T-helper 2 cell treated with Interferon-gamma antibody and Interleukin-4, amounts not matched to agents 100 ng/mL and 5 ng/mL, for 36 hours (primary cell): Measurements from ENCODE around the gene RBM6. TPM values are rescaled to one million over a fixed set of nuclear protein-coding genes. Genes with fewer than 3 reads are reported as not detected.
"Not testable (repeated sequence)": the region's sequence is repeated elsewhere in the genome, so short reads cannot be mapped to it uniquely, and the experiment has no call there.

Experiments used
- intact Hi-C: fragments of 100-400 bp; cut with micrococcal nuclease; formaldehyde crosslinking; loops from one replicate; pipeline ENCODE4 v1.15.1; 2023
- total RNA-seq: library from RNA; stranded (reverse); gene quantifications from 2 replicates; pipeline ENCODE4 v1.2.3, GENCODE V29; 2022

RBM6 gene
- total RNA-seq, 1 donor from 2014 or later, result 109 TPM

- intact Hi-C loops, result not testable (repeated sequence)
Measured at GRCh38 chr3:50084951-50085350, 145.0 kb downstream of the RBM6 start.

GRCh38 chr3:50088725-50089608, 149.0 kb downstream of the RBM6 start, which contains the start of gene RBM5:
TSS of gene RBM5 (plus strand) at chr3:50088919. CDS start at chr3:50090435, 1,516 bp downstream.
- intact Hi-C loops, result loop anchor here (2.0 kb wide), 2 partner anchors 148 to 286 kb away; partner anchors contain the start of genes INKA1 and RBM6

- intact Hi-C loops, result loop anchor here (2.0 kb wide), 2 partner anchors 149 to 287 kb away; partner anchors contain the start of genes INKA1 and RBM6
Measured at GRCh38 chr3:50089609-50089945, 149.6 kb downstream of the RBM6 start.

- intact Hi-C loops, result no loop called here
Measured at GRCh38 chr3:50090984-50091383, 151.0 kb downstream of the RBM6 start.

GRCh38 chr3:50095352-50095998, 155.5 kb downstream of the RBM6 start:
- intact Hi-C loops, result no loop called here

- intact Hi-C loops, result no loop called here
Measured at GRCh38 chr3:50100386-50100785, 160.4 kb downstream of the RBM6 start.

GRCh38 chr3:50100956-50101845, 161.3 kb downstream of the RBM6 start:
- intact Hi-C loops, result no loop called here

- intact Hi-C loops, result no loop called here
Measured at GRCh38 chr3:50102558-50102957, 162.6 kb downstream of the RBM6 start.

GRCh38 chr3:50111757-50112156, 171.8 kb downstream of the RBM6 start:
- intact Hi-C loops, result no loop called here

- intact Hi-C loops, result no loop called here
Measured at GRCh38 chr3:50112462-50112861, 172.5 kb downstream of the RBM6 start.

- intact Hi-C loops, result no loop called here
Measured at GRCh38 chr3:50117120-50117519, 177.2 kb downstream of the RBM6 start.

GRCh38 chr3:50118237-50118636, 178.3 kb downstream of the RBM6 start:
- intact Hi-C loops, result no loop called here

- intact Hi-C loops, result no loop called here
Measured at GRCh38 chr3:50119786-50120185, 179.8 kb downstream of the RBM6 start.

GRCh38 chr3:50120364-50121071, 180.6 kb downstream of the RBM6 start:
- intact Hi-C loops, result loop anchor here (1.0 kb wide), 3 partner anchors 69 to 153 kb away; no protein-coding TSS in a partner anchor

GRCh38 chr3:50121072-50122032, 181.4 kb downstream of the RBM6 start:
- intact Hi-C loops, result loop anchor here (1.0 kb wide), 3 partner anchors 68 to 152 kb away; no protein-coding TSS in a partner anchor

GRCh38 chr3:50122071-50122470, 182.1 kb downstream of the RBM6 start:
- intact Hi-C loops, result no loop called here

- intact Hi-C loops, result no loop called here
Measured at GRCh38 chr3:50122661-50123391, 182.9 kb downstream of the RBM6 start.

GRCh38 chr3:50123394-50124051, 183.6 kb downstream of the RBM6 start:
- intact Hi-C loops, result no loop called here
